Natural killer cell (primary cell): ENCODE measurements around the gene HDAC11. TPM values are rescaled to one million over a fixed set of nuclear protein-coding genes. Genes with fewer than 3 reads are reported as not detected.

Source experiments
- ATAC-seq, 3 donors: fragments of 150-1000 bp in 2 of 3; fragments of 200-7000 bp in 1 of 3; cut with Tn5 transposase; 1 replicate in 1 of 3; 2 replicates in 2 of 3; pipeline ENCODE4 v1.10.0; 2021; ENCODE audit warnings: mild to moderate bottlenecking in 2 of 3, moderate library complexity in 2 of 3
- DNase-seq, 2 donors: peaks; one replicate each; pipeline versions ENCODE4 v3.0.0 to v3.0.0-alpha.2; 2013 to 2021; ENCODE audit warnings: mixed read lengths in 1 of 2
- H3K27ac ChIP-seq: one replicate; pipeline ENCODE4 v1.5.1; 2013; ENCODE audit warnings: mild to moderate bottlenecking, low read length
- H3K27me3 ChIP-seq: one replicate; pipeline ENCODE4 v1.6.1; 2013; ENCODE audit warnings: low read length; ENCODE audit not compliant: control insufficient read depth, insufficient read depth
- H3K36me3 ChIP-seq: one replicate; pipeline ENCODE4 v1.6.1; 2013; ENCODE audit warnings: low read length; ENCODE audit not compliant: control insufficient read depth, insufficient read depth
- H3K4me1 ChIP-seq: one replicate; pipeline ENCODE4 v1.6.1; 2013; ENCODE audit warnings: low read length; ENCODE audit not compliant: control insufficient read depth, insufficient read depth
- H3K4me3 ChIP-seq: one replicate; pipeline ENCODE4 v1.5.1; 2013; ENCODE audit warnings: low read length
- H3K9me3 ChIP-seq: one replicate; pipeline ENCODE4 v1.6.1; 2013; ENCODE audit warnings: low read length; ENCODE audit not compliant: control insufficient read depth, insufficient read depth
- H3K27ac Mint-ChIP-seq, 2 donors: one replicate each; pipeline ENCODE4 v1.8.0; 2022; ENCODE audit warnings: mild to moderate bottlenecking in 2 of 2, mixed read lengths in 2 of 2, moderate library complexity in 1 of 2
- H3K27me3 Mint-ChIP-seq, 2 donors: one replicate each; pipeline ENCODE4 v1.8.0; 2022; ENCODE audit warnings: low read depth in 2 of 2, mixed read lengths in 2 of 2
- H3K36me3 Mint-ChIP-seq: one replicate; pipeline ENCODE4 v1.8.0; 2022; ENCODE audit warnings: mixed read lengths
- H3K4me1 Mint-ChIP-seq, 2 donors: one replicate each; pipeline ENCODE4 v1.8.0; 2022; ENCODE audit warnings: mixed read lengths in 2 of 2
- H3K4me3 Mint-ChIP-seq: one replicate; pipeline ENCODE4 v1.8.0; 2022; ENCODE audit warnings: mild to moderate bottlenecking, moderate library complexity, mixed read lengths
- H3K9me3 Mint-ChIP-seq, 2 donors: one replicate each; pipeline ENCODE4 v1.8.0; 2022; ENCODE audit warnings: mixed read lengths in 2 of 2
- CTCF ChIP-seq: fragments of 200-600 bp; IDR thresholded peaks from one replicate; pipeline ENCODE4 v1.8.0; 2022; ENCODE audit warnings: antibody characterized with exemption
- WGBS: methylation state at CpG from one replicate; pipeline ENCODE4 v1.1.7; 2013; ENCODE audit warnings: missing lambda C conversion rate; ENCODE audit not compliant: insufficient coverage; 5-methylcytosine and 5-hydroxymethylcytosine counted together
- intact Hi-C: fragments of 100-400 bp; cut with micrococcal nuclease; formaldehyde crosslinking; loops from one replicate; pipeline ENCODE4 v1.14.2; 2022
- total RNA-seq, 4 donors: library from RNA; stranded (reverse); fragments of 120-200 nt in 1 of 4; gene quantifications; one replicate each; pipeline versions ENCODE4 v1.2.3 to v1.2.4, GENCODE V29; 2013 to 2022

The HDAC11 gene
- total RNA-seq, 3 donors from 2014 or later (not counting 1 experiment from before 2014, with no cell fraction given) = 3.4 to 5.3 (median 3.9) TPM

GRCh38 chr3:13487403-13487802, 7.3 kb downstream of the HDAC11 start:
- no peak overlapping the region for H3K4me3 ChIP-seq
- DNase-seq (no peak), ATAC-seq (no peak)
- no peaks in the 10 kb centered on the region for H3K9me3 Mint-ChIP-seq
- H3K9me3 ChIP-seq = no peaks in the 10 kb centered on the region
- peaks cover 23% of the 10 kb centered on the region for H3K4me1 ChIP-seq
- WGBS = 80% methylated on average over 4 of the region's 4 CpGs
- H3K4me1 Mint-ChIP-seq = peaks cover 7 to 9% of the 10 kb centered on the region in 2 donors
- H3K27me3 Mint-ChIP-seq = no peaks in the 10 kb centered on the region
- intact Hi-C loops = no loop called here
- H3K27me3 ChIP-seq = no peaks in the 10 kb centered on the region
- H3K27ac ChIP-seq = no peak overlapping the region
- TF ChIP-seq CTCF = no peak
- no peaks in the 10 kb centered on the region for H3K36me3 ChIP-seq
- no peak overlapping the region for H3K27ac Mint-ChIP-seq
- no peaks in the 10 kb centered on the region for H3K36me3 Mint-ChIP-seq
- no peak overlapping the region for H3K4me3 Mint-ChIP-seq

- ATAC-seq (no peak), DNase-seq (no peak)
- Mint-ChIP-seq H3K27me3 (no peaks in the 10 kb centered on the region), H3K27ac (no peak overlapping the region), H3K9me3 (no peaks in the 10 kb centered on the region), H3K4me3 (no peak overlapping the region), H3K36me3 (no peaks in the 10 kb centered on the region), H3K4me1 (peaks cover 13 to 35% of the 10 kb centered on the region in 2 donors)
- intact Hi-C loops = no loop called here
- WGBS = 95% methylated on average over 8 of the region's 8 CpGs
- no peak overlapping the region for H3K27ac ChIP-seq
- no peaks in the 10 kb centered on the region for H3K36me3 ChIP-seq
- peaks cover 46% of the 10 kb centered on the region for H3K4me1 ChIP-seq
- TF ChIP-seq CTCF = no peak
- no peak overlapping the region for H3K4me3 ChIP-seq
- no peaks in the 10 kb centered on the region for H3K27me3 ChIP-seq
- H3K9me3 ChIP-seq = no peaks in the 10 kb centered on the region
Measured at GRCh38 chr3:13491206-13491974, 11.3 kb downstream of the HDAC11 start.

GRCh38 chr3:13492048-13492447, 11.9 kb downstream of the HDAC11 start:
- Mint-ChIP-seq H3K36me3 (no peaks in the 10 kb centered on the region), H3K27me3 (no peaks in the 10 kb centered on the region), H3K4me3 (no peak overlapping the region), H3K9me3 (no peaks in the 10 kb centered on the region), H3K27ac (no peak overlapping the region), H3K4me1 (peaks cover 13 to 36% of the 10 kb centered on the region in 2 donors)
- Histone ChIP-seq H3K27ac (no peak overlapping the region), H3K36me3 (no peaks in the 10 kb centered on the region), H3K9me3 (no peaks in the 10 kb centered on the region), H3K4me3 (no peak overlapping the region), H3K4me1 (peaks cover 48% of the 10 kb centered on the region), H3K27me3 (no peaks in the 10 kb centered on the region)
- TF ChIP-seq CTCF = no peak
- WGBS = 92% methylated on average over 6 of the region's 6 CpGs
- ATAC-seq (no peak), DNase-seq (no peak)
- intact Hi-C loops = no loop called here
